GM13977 (cell line): ENCODE data around the gene TET2.

Source experiments
- DNase-seq: peaks from one replicate; pipeline ENCODE4 v3.0.0; 2012; ENCODE audit warnings: low spot score
- in situ Hi-C: fragments of 300-500 bp; cut with MboI; formaldehyde crosslinking; loops from one replicate; pipeline ENCODE4 v1.12.0; 2022; ENCODE audit warnings: low sequenced_read_pairs, low pct_unique_long_range_greater_than_20kb, mixed read lengths, inconsistent platforms; ENCODE audit not compliant: unreplicated experiment
- TF ChIP-seq, protein P1 (sequence below): IDR thresholded peaks from 2 replicates; pipeline ENCODE4 v1.5.1; 2012; ENCODE audit warnings: mild to moderate bottlenecking, control low read depth; ENCODE audit not compliant: insufficient read depth; ENCODE audit errors: extremely low read depth, missing control alignments

The TET2 gene

DNA sequence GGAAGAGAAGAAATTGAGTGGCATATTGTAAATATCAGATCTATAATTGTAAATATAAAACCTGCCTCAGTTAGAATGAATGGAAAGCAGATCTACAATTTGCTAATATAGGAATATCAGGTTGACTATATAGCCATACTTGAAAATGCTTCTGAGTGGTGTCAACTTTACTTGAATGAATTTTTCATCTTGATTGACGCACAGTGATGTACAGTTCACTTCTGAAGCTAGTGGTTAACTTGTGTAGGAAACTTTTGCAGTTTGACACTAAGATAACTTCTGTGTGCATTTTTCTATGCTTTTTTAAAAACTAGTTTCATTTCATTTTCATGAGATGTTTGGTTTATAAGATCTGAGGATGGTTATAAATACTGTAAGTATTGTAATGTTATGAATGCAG lies 132.6 kb downstream of the TET2 start:
- DNase-seq: no peak
- TF ChIP-seq, protein P1, sequence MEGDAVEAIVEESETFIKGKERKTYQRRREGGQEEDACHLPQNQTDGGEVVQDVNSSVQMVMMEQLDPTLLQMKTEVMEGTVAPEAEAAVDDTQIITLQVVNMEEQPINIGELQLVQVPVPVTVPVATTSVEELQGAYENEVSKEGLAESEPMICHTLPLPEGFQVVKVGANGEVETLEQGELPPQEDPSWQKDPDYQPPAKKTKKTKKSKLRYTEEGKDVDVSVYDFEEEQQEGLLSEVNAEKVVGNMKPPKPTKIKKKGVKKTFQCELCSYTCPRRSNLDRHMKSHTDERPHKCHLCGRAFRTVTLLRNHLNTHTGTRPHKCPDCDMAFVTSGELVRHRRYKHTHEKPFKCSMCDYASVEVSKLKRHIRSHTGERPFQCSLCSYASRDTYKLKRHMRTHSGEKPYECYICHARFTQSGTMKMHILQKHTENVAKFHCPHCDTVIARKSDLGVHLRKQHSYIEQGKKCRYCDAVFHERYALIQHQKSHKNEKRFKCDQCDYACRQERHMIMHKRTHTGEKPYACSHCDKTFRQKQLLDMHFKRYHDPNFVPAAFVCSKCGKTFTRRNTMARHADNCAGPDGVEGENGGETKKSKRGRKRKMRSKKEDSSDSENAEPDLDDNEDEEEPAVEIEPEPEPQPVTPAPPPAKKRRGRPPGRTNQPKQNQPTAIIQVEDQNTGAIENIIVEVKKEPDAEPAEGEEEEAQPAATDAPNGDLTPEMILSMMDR: no peak
- in situ Hi-C loops: no loop called here

DNA sequence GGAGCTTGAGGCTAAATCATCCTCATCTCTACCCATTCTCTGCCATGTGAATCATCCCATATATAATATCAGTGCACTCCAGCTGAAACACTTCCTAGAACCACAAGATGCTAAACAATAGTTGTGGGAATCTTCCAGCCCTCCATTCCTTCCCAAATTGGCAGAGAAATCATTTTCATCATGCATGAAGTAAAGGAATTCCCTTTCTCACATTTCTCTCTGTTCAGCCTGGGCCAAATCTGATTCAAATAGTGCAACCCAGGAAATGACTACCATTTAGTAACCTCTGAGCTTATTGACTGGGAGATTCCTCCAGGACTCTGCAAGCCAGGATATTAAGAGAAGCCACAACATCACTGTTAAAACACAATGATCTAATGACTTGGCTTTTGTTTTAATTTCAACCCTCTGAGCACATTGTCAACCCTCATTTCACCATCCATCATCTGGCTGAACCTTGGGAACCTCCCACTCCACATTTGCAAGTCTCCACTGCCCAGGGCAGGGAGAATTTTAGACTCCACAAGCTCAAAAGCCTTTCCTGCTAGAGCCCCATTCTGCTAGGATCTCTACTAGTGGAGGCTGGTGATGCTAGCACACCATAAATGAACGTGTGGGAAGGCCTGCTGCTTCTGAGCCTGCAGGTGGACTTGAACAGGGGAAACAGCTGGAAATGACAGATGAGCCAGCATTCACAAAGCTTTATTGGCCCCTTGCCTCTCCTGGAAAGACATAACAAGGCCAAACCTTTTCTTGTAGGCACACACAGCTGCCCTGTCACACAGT lies 133.9 kb downstream of the TET2 start:
- in situ Hi-C loops: no loop called here
- no peak for DNase-seq
- TF ChIP-seq, protein P1: no peak

- TF ChIP-seq, protein P1: no peak
- no peak for DNase-seq
- in situ Hi-C loops: no loop called here
Measured at GRCh38 chr4:105281124-105281415, 134.4 kb downstream of the TET2 start.

- in situ Hi-C loops: no loop called here
- no peak for DNase-seq
- TF ChIP-seq, protein P1: no peak
Measured at GRCh38 chr4:105282489-105282888, 135.8 kb downstream of the TET2 start.

DNA sequence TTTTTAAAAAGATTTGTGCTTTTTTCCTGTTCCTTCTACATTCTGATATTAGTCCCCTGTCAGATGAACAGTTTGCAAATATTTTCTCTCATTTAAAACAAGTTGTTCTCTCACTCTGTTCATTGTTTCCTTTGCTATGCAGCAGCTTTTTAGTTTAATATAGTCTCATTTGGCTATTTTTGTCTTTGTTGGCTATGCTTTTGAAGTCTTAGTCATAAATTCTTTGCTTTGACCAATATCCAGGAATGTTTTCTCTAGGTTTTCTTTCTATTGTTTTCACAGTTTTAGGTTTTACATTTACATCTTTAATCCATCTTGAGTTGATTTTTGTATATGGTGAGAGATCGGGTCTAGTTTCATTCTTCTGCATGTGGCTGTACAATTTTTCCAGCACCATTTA lies 136.8 kb downstream of the TET2 start:
- no peak for DNase-seq
- TF ChIP-seq, protein P1: no peak
- in situ Hi-C loops: no loop called here

DNA sequence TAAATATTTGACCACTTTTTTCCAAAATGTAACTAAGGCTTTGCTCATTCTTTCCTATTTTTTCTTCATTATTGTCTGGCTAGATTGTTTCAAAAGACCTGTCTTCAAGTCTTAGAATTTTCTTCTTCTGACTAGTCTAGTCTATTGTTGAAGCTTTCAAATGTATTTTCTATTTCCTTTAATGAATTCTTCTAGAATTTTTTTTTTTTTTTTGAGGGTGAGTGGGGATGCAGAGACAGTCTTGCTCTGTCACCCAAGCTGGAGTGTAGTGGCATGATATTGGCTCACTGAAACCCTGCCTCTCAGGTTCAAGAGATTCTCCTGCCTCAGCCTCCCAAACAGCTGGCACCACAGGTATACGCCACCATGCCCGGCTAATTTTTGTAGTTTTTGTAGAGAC lies 141.4 kb downstream of the TET2 start:
- no peak for DNase-seq
- in situ Hi-C loops: no loop called here
- TF ChIP-seq, protein P1: no peak

DNA sequence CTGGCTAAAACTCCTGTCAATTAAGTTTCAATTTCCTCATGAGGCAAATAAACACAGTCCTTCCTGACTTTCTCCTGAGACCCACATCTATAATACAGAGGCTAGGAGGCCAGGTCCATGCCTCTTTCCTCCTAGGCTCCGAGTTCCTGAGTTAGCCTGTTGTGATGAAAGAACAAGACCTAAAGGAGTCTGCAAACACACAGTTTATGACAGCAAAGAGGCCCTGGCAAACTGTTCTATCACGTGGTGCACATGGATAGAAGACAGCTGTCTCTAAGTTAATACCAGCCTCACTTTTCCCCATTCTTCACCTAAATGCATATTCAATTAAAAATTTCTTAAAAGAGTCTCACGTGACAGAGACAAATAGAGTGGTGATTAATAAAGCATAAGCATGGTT lies 145.2 kb downstream of the TET2 start:
- TF ChIP-seq, protein P1: no peak
- no peak for DNase-seq
- in situ Hi-C loops: no loop called here
